GM10266 (cell line): ENCODE measurements around the gene ERN1.

Source experiments
- DNase-seq: peaks from one replicate; pipeline ENCODE4 v3.0.0; 2012; ENCODE audit errors: extremely low spot score
- TF ChIP-seq, protein P1 (sequence below): IDR thresholded peaks from 2 replicates; pipeline ENCODE4 v1.5.1; 2012; ENCODE audit warnings: mild to moderate bottlenecking, low read depth; ENCODE audit not compliant: control insufficient read depth, insufficient read depth; ENCODE audit errors: missing control alignments

The ERN1 gene

GRCh38 chr17:64087252-64088005 lies 42.5 kb downstream of the ERN1 start:
- DNase-seq, result no peak
- TF ChIP-seq, protein P1, sequence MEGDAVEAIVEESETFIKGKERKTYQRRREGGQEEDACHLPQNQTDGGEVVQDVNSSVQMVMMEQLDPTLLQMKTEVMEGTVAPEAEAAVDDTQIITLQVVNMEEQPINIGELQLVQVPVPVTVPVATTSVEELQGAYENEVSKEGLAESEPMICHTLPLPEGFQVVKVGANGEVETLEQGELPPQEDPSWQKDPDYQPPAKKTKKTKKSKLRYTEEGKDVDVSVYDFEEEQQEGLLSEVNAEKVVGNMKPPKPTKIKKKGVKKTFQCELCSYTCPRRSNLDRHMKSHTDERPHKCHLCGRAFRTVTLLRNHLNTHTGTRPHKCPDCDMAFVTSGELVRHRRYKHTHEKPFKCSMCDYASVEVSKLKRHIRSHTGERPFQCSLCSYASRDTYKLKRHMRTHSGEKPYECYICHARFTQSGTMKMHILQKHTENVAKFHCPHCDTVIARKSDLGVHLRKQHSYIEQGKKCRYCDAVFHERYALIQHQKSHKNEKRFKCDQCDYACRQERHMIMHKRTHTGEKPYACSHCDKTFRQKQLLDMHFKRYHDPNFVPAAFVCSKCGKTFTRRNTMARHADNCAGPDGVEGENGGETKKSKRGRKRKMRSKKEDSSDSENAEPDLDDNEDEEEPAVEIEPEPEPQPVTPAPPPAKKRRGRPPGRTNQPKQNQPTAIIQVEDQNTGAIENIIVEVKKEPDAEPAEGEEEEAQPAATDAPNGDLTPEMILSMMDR, result no peak

- TF ChIP-seq, protein P1, result no peak
- no peak for DNase-seq
Measured at GRCh38 chr17:64085650-64086005, 44.3 kb downstream of the ERN1 start.

DNA sequence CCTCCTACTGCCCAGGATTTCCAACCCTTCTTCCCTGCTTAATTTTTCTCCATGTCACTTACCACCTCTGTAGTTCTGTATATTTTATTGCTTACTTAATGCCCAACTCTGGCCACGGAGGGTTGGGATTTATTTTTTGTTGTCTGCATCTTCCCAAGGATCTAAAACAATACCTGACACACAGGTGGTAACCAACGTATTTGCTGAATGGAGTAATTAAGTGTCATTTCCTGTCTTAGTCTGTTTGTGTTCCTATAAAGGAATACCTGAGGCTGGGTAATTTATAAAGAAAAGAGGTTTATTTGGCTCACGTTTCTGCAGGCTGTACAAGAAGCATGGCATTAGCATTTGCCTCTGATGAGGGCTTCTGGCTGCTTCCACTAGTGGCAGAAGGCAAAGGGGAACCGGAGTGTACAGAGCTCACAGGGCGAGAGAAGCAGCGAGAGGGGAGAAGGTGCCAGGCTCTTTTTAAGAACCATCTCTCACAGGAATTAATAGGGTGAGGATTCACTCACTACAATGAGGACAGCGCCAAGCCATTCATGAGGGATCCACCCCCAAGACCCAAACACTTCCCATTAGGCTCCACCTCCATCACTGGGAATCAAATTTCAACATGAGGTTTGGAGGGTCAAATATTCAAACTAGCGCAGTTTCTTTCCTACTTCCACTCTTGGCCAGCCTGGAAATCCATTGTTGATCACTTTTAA lies 44.8 kb downstream of the ERN1 start:
- DNase-seq, result no peak
- TF ChIP-seq, protein P1, result no peak

GRCh38 chr17:64084086-64084939 lies 45.6 kb downstream of the ERN1 start:
- TF ChIP-seq, protein P1, result no peak
- DNase-seq, result no peak

- DNase-seq, result no peak
- TF ChIP-seq, protein P1, result no peak
Measured at GRCh38 chr17:64083563-64084085, 46.3 kb downstream of the ERN1 start.

- TF ChIP-seq, protein P1, result no peak
- no peak for DNase-seq
Measured at GRCh38 chr17:64083093-64083492, 46.9 kb downstream of the ERN1 start.
